22Rv1 (cell line): ENCODE results near the gene VTI1A.

ENCODE experiments used
- CTCF ChIP-seq: fragments of 450-650 bp; IDR thresholded peaks from 2 replicates; pipeline ENCODE4 v1.5.1; 2017; ENCODE audit warnings: mild to moderate bottlenecking
- ZFX ChIP-seq: fragments of 450-650 bp; IDR thresholded peaks from 2 replicates; pipeline ENCODE4 v1.6.1; 2017; ENCODE audit warnings: antibody characterized with exemption, borderline replicate concordance

DNA sequence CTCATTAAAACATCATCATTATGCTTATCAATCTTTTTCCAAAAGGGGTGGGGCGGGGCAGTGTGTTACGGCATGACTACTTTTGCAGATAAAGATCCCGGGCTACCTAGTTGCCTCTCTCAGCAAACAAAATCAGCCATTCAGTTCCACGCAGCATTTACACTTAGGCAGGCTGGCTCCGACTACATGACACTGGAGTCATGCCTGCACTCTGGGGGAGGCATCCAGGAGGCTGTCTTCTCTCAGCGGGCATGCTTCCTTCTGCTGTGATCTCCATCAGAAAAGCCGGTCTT is 309.2 kb downstream of the VTI1A start:
- TF ChIP-seq CTCF = no peak
- no peak for TF ChIP-seq ZFX
